ENCODE measurements around the gene TOMM5.

GRCh38 chr9:37618817-37619216, 26.4 kb upstream of the TOMM5 start:
- TF ChIP-seq CTCF (IDR thresholded peaks at IDR 0.05; ENCODE audit: low read length), result no peak
- no peak for TF ChIP-seq EZH2 (optimal IDR thresholded peaks at IDR 0.05; ENCODE audit: low read depth, low read length)
